ENCODE results near the gene BUB3.

BUB3 gene

GRCh38 chr10:123140983-123141390 lies 13.2 kb upstream of the BUB3 start:
- no peak for DNase-seq (ENCODE audit: low read depth in 2 of 3, low spot score in 1 of 3)

- DNase-seq (ENCODE audit: low read depth in 2 of 3, low spot score in 1 of 3): no peak
Measured at GRCh38 chr10:123141791-123142700, 12.2 kb upstream of the BUB3 start.

- DNase-seq (ENCODE audit: low read depth in 2 of 3, low spot score in 1 of 3): no peak
Measured at GRCh38 chr10:123142701-123143161, 11.5 kb upstream of the BUB3 start.

GRCh38 chr10:123143162-123143824 lies 10.9 kb upstream of the BUB3 start:
- no peak for DNase-seq (ENCODE audit: low read depth in 2 of 3, low spot score in 1 of 3)

GRCh38 chr10:123143825-123144168 lies 10.4 kb upstream of the BUB3 start:
- DNase-seq (ENCODE audit: low read depth in 2 of 3, low spot score in 1 of 3): no peak

GRCh38 chr10:123144697-123145541 lies 9.3 kb upstream of the BUB3 start:
- DNase-seq (ENCODE audit: low read depth in 2 of 3, low spot score in 1 of 3): no peak

GRCh38 chr10:123145542-123146012 lies 8.6 kb upstream of the BUB3 start:
- no peak for DNase-seq (ENCODE audit: low read depth in 2 of 3, low spot score in 1 of 3)

GRCh38 chr10:123146013-123146893 lies 7.9 kb upstream of the BUB3 start:
- no peak for DNase-seq (ENCODE audit: low read depth in 2 of 3, low spot score in 1 of 3)

GRCh38 chr10:123146894-123147634 lies 7.1 kb upstream of the BUB3 start:
- DNase-seq (ENCODE audit: low read depth in 2 of 3, low spot score in 1 of 3): no peak

- DNase-seq (ENCODE audit: low read depth in 2 of 3, low spot score in 1 of 3): no peak
Measured at GRCh38 chr10:123147635-123148413, 6.4 kb upstream of the BUB3 start, which contains the start of gene HMX2. Gene HMX2 (plus strand): TSS chr10:123148136. CDS start chr10:123148379, 243 bp downstream.

- no peak for DNase-seq (ENCODE audit: low read depth in 2 of 3, low spot score in 1 of 3)
Measured at GRCh38 chr10:123148414-123149161, 5.6 kb upstream of the BUB3 start.

- no peak for DNase-seq (ENCODE audit: low read depth in 2 of 3, low spot score in 1 of 3)
Measured at GRCh38 chr10:123149162-123149567, 5.0 kb upstream of the BUB3 start.

- no peak for DNase-seq (ENCODE audit: low read depth in 2 of 3, low spot score in 1 of 3)
Measured at GRCh38 chr10:123149568-123150270, 4.5 kb upstream of the BUB3 start.

GRCh38 chr10:123150271-123150985 lies 3.8 kb upstream of the BUB3 start:
- no peak for DNase-seq (ENCODE audit: low read depth in 2 of 3, low spot score in 1 of 3)

GRCh38 chr10:123150986-123151736 lies 3.0 kb upstream of the BUB3 start:
- DNase-seq (ENCODE audit: low read depth in 2 of 3, low spot score in 1 of 3): no peak

GRCh38 chr10:123151737-123152135 lies 2.5 kb upstream of the BUB3 start:
- DNase-seq (ENCODE audit: low read depth in 2 of 3, low spot score in 1 of 3): no peak

Measured in stimulated activated CD4-positive, alpha-beta T cell treated with anti-CD3 and anti-CD28 coated beads, Interleukin-12 subunit alpha, Interleukin-12 subunit beta, amount 100 ng/mL, for 48 hours (primary cell).